ENCODE measurements around the gene MAX. TPM values are rescaled to one million over a fixed set of nuclear protein-coding genes. Genes with fewer than 3 reads are reported as not detected.

MAX gene
- total and polyA plus RNA-seq, 2 of the 8 experiments (the other 6 are each of a cell fraction or from before 2014, with no cell fraction given): 36.9 to 65.1 TPM

DNA sequence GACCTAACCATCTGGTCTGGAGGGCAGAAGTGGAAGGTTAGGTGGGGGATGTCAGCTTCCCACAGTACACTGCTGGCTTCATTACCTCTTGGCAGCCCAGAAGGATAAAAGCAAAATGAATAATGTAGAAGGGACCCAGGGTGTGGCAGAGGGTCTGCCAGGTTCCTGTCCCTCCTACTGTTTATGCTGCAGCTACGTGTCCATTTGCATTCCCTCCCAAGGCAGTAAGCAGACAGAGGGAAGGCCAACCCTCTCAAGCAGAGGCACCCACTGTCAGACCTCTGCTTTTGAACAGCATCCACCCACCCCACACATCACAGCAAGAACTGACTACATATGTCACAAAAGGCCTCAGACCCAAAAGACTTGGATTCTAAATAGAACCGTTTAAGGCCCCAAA lies 19.4 kb downstream of the MAX start (continued):
- TF ChIP-seq, protein P1, sequence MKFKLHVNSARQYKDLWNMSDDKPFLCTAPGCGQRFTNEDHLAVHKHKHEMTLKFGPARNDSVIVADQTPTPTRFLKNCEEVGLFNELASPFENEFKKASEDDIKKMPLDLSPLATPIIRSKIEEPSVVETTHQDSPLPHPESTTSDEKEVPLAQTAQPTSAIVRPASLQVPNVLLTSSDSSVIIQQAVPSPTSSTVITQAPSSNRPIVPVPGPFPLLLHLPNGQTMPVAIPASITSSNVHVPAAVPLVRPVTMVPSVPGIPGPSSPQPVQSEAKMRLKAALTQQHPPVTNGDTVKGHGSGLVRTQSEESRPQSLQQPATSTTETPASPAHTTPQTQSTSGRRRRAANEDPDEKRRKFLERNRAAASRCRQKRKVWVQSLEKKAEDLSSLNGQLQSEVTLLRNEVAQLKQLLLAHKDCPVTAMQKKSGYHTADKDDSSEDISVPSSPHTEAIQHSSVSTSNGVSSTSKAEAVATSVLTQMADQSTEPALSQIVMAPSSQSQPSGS (IDR thresholded peaks at IDR 0.05; ENCODE audit: low read length): no peak
- TF ChIP-seq MAFK (IDR thresholded peaks at IDR 0.05; ENCODE audit: low read depth, low read length) (no peak), RFX5 (IDR thresholded peaks at IDR 0.05; ENCODE audit: borderline replicate concordance, low read depth, low read length) (no peak), CHD7 (IDR thresholded peaks at IDR 0.05; ENCODE audit: insufficient replicate concordance, low read length) (no peak), RXRA (IDR thresholded peaks at IDR 0.05; ENCODE audit: insufficient read depth, low read depth, low read length) (no peak), SAP30 (IDR thresholded peaks at IDR 0.05; ENCODE audit: insufficient read depth, insufficient replicate concordance, low read length) (no peak), CBX8 (IDR thresholded peaks at IDR 0.05; ENCODE audit: borderline replicate concordance, low read depth, low read length) (no peak)
